Vagina (tissue), 2 donors: Measurements from ENCODE around the gene STAT5A. TPM values are rescaled to one million over a fixed set of nuclear protein-coding genes. Genes with fewer than 3 reads are reported as not detected.

Experiments
- DNase-seq, 2 donors: peaks; one replicate each; pipeline ENCODE4 v3.0.0-alpha.2; 2017; ENCODE audit errors: extremely low spot score in 2 of 2
- H3K27ac ChIP-seq: fragments of 200-600 bp; sonication (generic); one replicate; pipeline ENCODE4 v1.5.1; 2019
- H3K27me3 ChIP-seq: fragments of 200-600 bp; sonication (generic); one replicate; pipeline ENCODE4 v1.5.1; 2019
- H3K36me3 ChIP-seq, 2 donors: fragments of 200-600 bp; sonication (generic); one replicate each; pipeline ENCODE4 v1.5.1; 2017 to 2019
- H3K4me1 ChIP-seq: fragments of 200-600 bp; sonication (generic); one replicate; pipeline ENCODE4 v1.5.1; 2019
- H3K4me3 ChIP-seq, 2 donors: fragments of 200-600 bp; sonication (generic); 1 replicate in 1 of 2; 2 replicates in 1 of 2; pipeline ENCODE4 v1.5.1; 2016 to 2019
- H3K9me3 ChIP-seq: fragments of 200-600 bp; sonication (generic); one replicate; pipeline ENCODE4 v1.5.1; 2019
- CTCF ChIP-seq, 3 experiments: fragments of 450-650 bp in 2 of 3; fragments of 200-600 bp in 1 of 3; sonication (generic) in 1 of 3; IDR thresholded peaks; one replicate each; pipeline ENCODE4 v1.5.1; 2017 to 2019; ENCODE audit warnings: antibody characterized with exemption in 3 of 3, mild to moderate bottlenecking in 2 of 3, moderate library complexity in 2 of 3
- POLR2A ChIP-seq, 2 donors: fragments of 450-650 bp; IDR thresholded peaks; one replicate each; pipeline ENCODE4 v1.6.1; 2017; ENCODE audit warnings: antibody characterized with exemption in 2 of 2, mild to moderate bottlenecking in 2 of 2, moderate library complexity in 2 of 2
- POLR2AphosphoS5 ChIP-seq, 2 donors: sonication (generic); formaldehyde crosslinking; IDR thresholded peaks; one replicate each; pipeline ENCODE4 v1.9.0; 2017; ENCODE audit warnings: antibody characterized with exemption in 2 of 2, mild to moderate bottlenecking in 2 of 2, low read depth in 1 of 2; ENCODE audit not compliant: insufficient read depth in 1 of 2
- intact Hi-C: fragments of 100-400 bp; cut with DNase I; formaldehyde crosslinking; loops from one replicate; pipeline ENCODE4 v1.15.1; 2023
- total RNA-seq: library from RNA; depleted of rRNA; stranded (reverse); fragments of >200 nt; gene quantifications from one replicate; pipeline ENCODE4 v1.2.3, GENCODE V29; 2016

Gene STAT5A
- total RNA-seq, 1 donor from 2014 or later, result 38.3 TPM

- H3K27me3 ChIP-seq, result no peaks in the 10 kb centered on the region
- intact Hi-C loops, result no loop called here
- no peak for DNase-seq
- no peak for TF ChIP-seq CTCF (IDR thresholded peaks at IDR 0.05)
- TF ChIP-seq POLR2AphosphoS5 (IDR thresholded peaks at IDR 0.05; ENCODE audit: insufficient read depth in 1 of 2, low read depth in 1 of 2), result no peak
- TF ChIP-seq POLR2A (IDR thresholded peaks at IDR 0.05), result no peak
- H3K9me3 ChIP-seq, result no peaks in the 10 kb centered on the region
- H3K27ac ChIP-seq, result peak overlapping the region; percentile 97
- H3K4me1 ChIP-seq, result peaks cover 69% of the 10 kb centered on the region
- H3K36me3 ChIP-seq, result no peaks in the 10 kb centered on the region
- peak overlapping the region; percentile 94 to 100 for H3K4me3 ChIP-seq
Measured at GRCh38 chr17:42274253-42274542, 14.1 kb upstream of the STAT5A start.

GRCh38 chr17:42274812-42275526, 13.3 kb upstream of the STAT5A start:
- DNase-seq, result peak in 1 of 2 donors; percentile 31
- TF ChIP-seq POLR2A (IDR thresholded peaks at IDR 0.05) (no peak), CTCF (IDR thresholded peaks at IDR 0.05) (no peak), POLR2AphosphoS5 (IDR thresholded peaks at IDR 0.05; ENCODE audit: insufficient read depth in 1 of 2, low read depth in 1 of 2) (no peak)
- peak overlapping the region; percentile 97 for H3K27ac ChIP-seq
- H3K9me3 ChIP-seq, result no peaks in the 10 kb centered on the region
- H3K27me3 ChIP-seq, result no peaks in the 10 kb centered on the region
- H3K4me3 ChIP-seq, result peak overlapping the region; percentile 94 to 100
- intact Hi-C loops, result no loop called here
- peaks cover 66% of the 10 kb centered on the region for H3K4me1 ChIP-seq
- no peaks in the 10 kb centered on the region for H3K36me3 ChIP-seq

GRCh38 chr17:42275527-42276358, 12.6 kb upstream of the STAT5A start:
- Histone ChIP-seq H3K4me1 (peaks cover 60% of the 10 kb centered on the region), H3K4me3 (peak overlapping the region; percentile 94 to 100), H3K36me3 (no peaks in the 10 kb centered on the region), H3K27me3 (no peaks in the 10 kb centered on the region), H3K9me3 (no peaks in the 10 kb centered on the region), H3K27ac (peak overlapping the region; percentile 97)
- peak in 1 of 2 donors; percentile 70 for DNase-seq
- intact Hi-C loops, result no loop called here
- TF ChIP-seq POLR2AphosphoS5 (IDR thresholded peaks at IDR 0.05; ENCODE audit: insufficient read depth in 1 of 2, low read depth in 1 of 2) (peak in 1 of 2 donors; percentile 65), CTCF (IDR thresholded peaks at IDR 0.05) (no peak), POLR2A (IDR thresholded peaks at IDR 0.05) (peak in 1 of 2 donors; percentile 85)

GRCh38 chr17:42276359-42276608, 12.0 kb upstream of the STAT5A start, which contains the start of gene STAT5B:
Gene STAT5B (minus strand): TSS chr17:42276391. CDS start chr17:42232127, 44,264 bp downstream.
- Histone ChIP-seq H3K36me3 (no peaks in the 10 kb centered on the region), H3K4me3 (peak within 1 kb of the TSS; percentile 94 to 100), H3K4me1 (peaks cover 54% of the 10 kb centered on the region), H3K9me3 (no peaks in the 10 kb centered on the region), H3K27ac (peak within 1 kb of the TSS; percentile 97), H3K27me3 (no peaks in the 10 kb centered on the region)
- intact Hi-C loops, result no loop called here
- DNase-seq, result no peak
- TF ChIP-seq POLR2AphosphoS5 (IDR thresholded peaks at IDR 0.05; ENCODE audit: insufficient read depth in 1 of 2, low read depth in 1 of 2), result no peak
- TF ChIP-seq CTCF (IDR thresholded peaks at IDR 0.05), result no peak
- no peak for TF ChIP-seq POLR2A (IDR thresholded peaks at IDR 0.05)
